Measurements from ENCODE around the gene SPRR1A.
"Not testable (repeated sequence)": the region's sequence is repeated elsewhere in the genome, so short reads cannot be mapped to it uniquely, and the experiment has no call there.

The SPRR1A gene

GRCh38 chr1:152970495-152970894, 13.4 kb upstream of the SPRR1A start, which contains the start of gene SPRR4:
SPRR4 (plus strand) TSS chr1:152970648; CDS start chr1:152971891, 1,243 bp downstream.
- peak within 1 kb of the TSS; percentile 67 for H3K27ac ChIP-seq

GRCh38 chr1:152972196-152972886, 11.5 kb upstream of the SPRR1A start:
- DNase-seq (ENCODE audit: low read depth, low spot score), result peak; percentile 71

More at GRCh38 chr1:152970495-152970894, 13.4 kb upstream of the SPRR1A start, which contains the start of gene SPRR4:
- DNase-seq (ENCODE audit: low read depth, low spot score), result no peak

DNA sequence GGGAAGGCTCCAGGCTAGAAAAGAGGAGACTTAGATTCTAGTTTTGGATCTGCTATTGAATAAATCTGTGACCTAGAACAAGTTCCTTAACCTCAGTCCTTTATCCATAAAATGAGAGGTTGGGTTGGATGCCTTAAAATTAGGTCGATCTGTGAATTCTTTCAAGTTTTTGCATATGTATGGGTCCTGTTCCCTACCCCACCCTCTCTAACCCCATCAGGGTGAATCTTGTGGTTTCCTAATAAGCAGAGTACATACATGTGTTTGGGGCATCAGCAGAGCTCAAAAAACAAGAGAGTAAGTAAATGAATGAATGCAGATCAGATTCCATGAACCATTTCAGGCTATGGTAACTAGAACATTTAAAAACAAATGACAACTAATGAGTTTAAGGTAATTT, 7.2 kb upstream of the SPRR1A start:
- no peak for DNase-seq (ENCODE audit: low read depth, low spot score)
- no peak overlapping the region for H3K27ac ChIP-seq

More at GRCh38 chr1:152972196-152972886, 11.5 kb upstream of the SPRR1A start:
- peak overlapping the region; percentile 72 for H3K27ac ChIP-seq

GRCh38 chr1:152977614-152978013, 6.3 kb upstream of the SPRR1A start:
- DNase-seq (ENCODE audit: low read depth, low spot score), result no peak
- no peak overlapping the region for H3K27ac ChIP-seq

DNA sequence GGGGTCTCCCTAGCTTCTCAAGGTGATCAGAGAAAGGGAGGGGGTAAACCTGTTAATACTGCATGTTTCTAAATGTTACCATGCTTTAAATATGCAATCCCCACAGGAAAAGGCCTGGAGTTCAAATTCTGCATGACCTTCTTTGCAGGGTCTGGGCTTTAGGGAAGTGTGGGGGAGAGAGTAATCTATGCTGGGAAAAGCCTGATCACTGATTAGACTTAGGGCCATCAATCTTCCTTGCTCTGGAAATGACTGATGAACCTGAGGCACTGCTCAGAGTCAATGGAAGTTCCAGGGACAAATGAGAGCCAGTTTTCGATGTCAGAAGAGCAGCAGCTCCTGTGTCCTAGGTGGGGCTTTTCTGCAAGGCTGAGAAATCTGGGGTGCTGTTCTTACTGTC, 3.2 kb upstream of the SPRR1A start:
- no peak for DNase-seq (ENCODE audit: low read depth, low spot score)

DNA sequence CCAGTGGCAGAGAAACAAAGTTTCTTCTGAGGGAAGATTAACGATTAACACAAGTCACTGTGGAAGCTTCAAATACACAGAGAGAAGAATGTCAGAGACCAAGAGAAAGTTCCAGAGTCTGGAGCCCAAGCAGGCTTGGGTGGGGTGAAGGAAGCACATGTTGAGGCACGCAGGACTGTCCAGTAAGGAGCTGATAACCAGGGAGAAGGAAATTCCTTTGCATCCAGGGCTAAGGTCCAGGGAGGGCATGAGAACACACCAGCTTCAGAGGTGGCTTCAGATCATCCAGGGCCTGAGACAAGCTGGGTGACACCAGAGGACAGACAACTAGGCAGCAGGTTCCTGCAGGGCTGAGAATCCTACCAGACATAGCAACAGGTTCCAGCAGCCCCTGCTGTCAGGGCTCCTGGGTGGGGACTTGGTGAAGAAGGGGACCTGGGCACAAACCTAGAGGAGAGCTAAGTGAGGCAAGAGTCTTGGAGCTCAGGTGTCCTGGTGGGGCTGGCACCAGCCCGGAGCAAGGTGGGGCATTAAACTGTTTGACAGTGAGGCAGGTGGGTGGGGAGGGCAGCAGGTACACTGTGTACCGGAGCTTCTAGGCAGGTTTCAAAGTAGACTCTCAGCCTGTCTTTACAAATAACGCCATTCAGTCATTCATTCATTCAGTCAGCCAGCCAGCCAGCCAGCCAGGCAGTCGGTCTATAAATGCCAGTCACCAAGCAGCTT, 2.6 kb upstream of the SPRR1A start:
- DNase-seq (ENCODE audit: low read depth, low spot score), result no peak
- H3K27ac ChIP-seq, result no peak overlapping the region

More for the DNA sequence above, 3.2 kb upstream of the SPRR1A start:
- no peak overlapping the region for H3K27ac ChIP-seq

- H3K27ac ChIP-seq, result no peak overlapping the region
- no peak for DNase-seq (ENCODE audit: low read depth, low spot score)
Measured at GRCh38 chr1:152982076-152982475, 1.8 kb upstream of the SPRR1A start.

- H3K27ac ChIP-seq, result no peak overlapping the region
- DNase-seq (ENCODE audit: low read depth, low spot score), result no peak
Measured at GRCh38 chr1:152983234-152983633, 647 bp upstream of the SPRR1A start.

GRCh38 chr1:152986578-152986977, 2.7 kb downstream of the SPRR1A start:
- no peak for DNase-seq (ENCODE audit: low read depth, low spot score)
- H3K27ac ChIP-seq, result no peak overlapping the region

DNA sequence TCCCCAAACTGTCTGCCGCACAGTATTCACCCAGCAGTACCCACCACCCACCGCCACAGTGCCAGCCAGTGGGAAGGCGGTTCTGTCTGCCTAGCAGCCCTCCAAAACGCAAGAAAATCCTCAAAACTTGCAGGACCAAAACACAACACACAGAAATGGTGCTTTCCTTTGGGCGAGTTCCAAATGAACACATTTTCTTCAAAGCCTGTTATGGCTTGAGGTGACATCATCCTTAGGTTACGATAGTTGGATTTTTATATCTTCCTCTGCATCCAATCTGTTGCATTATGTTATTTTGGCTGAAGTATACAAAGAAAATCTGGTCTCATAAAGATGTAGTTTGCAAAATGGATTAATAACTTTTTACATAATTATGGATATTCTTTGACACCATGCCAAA, 9.3 kb downstream of the SPRR1A start:
- H3K27ac ChIP-seq, result no peak overlapping the region
- no peak for DNase-seq (ENCODE audit: low read depth, low spot score)

GRCh38 chr1:152995842-152996241, 12.0 kb downstream of the SPRR1A start:
- no peak for DNase-seq (ENCODE audit: low read depth, low spot score)
- H3K27ac ChIP-seq, result no peak overlapping the region

DNA sequence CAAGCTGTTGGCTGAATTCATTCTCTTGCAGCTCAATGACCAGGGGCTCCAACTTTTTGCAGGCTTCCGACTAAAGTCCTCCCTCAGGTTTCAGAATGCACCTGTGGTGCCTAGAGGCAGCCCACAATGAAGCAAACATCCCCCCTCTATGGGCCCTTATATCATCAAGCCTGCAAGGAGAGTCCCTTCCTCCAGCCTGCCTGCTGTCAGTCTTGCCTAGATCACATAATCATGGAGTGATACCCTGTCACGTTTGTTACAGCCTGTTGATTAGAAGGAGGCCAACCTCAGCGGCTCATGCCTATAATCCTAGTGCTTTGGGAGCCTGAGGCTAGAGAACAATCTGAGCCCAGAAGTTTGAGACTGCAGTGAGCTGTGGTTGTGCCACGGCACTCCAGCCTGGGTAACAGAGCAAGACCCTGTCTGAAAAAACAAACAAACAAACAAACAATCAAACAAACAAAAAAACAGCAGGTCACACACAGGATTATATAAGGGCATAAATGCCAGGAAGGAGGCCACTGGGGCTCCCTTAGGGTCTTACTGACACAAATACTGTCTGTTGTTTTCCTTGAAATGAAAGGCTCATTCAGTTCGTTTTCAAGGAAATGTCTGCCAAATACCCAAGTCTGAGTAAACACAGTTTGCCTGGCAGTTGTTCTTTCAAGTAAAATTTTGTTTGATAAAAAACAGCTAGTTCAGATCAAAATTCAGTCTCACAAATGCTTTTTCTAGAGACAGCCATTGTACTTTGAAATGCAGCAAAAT, 12.9 kb downstream of the SPRR1A start:
- H3K27ac ChIP-seq, result no peak overlapping the region
- no peak for DNase-seq (ENCODE audit: low read depth, low spot score)

DNA sequence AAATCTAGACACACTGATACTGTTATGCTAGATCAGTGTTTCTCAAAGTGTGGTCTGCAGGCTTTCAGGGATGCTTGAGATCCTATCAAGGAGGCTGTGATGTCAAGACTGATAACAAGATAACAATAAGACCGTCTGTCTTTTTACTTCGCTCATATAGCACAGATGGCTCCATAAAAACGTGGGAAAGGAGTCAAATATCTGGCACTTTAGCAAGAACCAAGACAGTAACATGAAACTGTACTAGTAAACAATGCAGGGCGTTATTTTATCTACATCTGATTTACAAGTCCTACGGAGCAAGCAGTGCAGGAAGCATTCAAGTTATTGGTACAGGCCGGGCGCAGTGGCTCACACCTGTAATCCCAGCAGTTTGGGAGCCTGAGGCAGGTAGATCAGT, 14.0 kb downstream of the SPRR1A start:
- DNase-seq (ENCODE audit: low read depth, low spot score), result no peak
- no peak overlapping the region for H3K27ac ChIP-seq

GRCh38 chr1:152998476-152998875, 14.6 kb downstream of the SPRR1A start:
- DNase-seq (ENCODE audit: low read depth, low spot score), result no peak
- peak overlapping the region; percentile 77 for H3K27ac ChIP-seq

GRCh38 chr1:152999818-153000217, 15.9 kb downstream of the SPRR1A start:
- peak overlapping the region; percentile 77 for H3K27ac ChIP-seq
- no peak for DNase-seq (ENCODE audit: low read depth, low spot score)

DNA sequence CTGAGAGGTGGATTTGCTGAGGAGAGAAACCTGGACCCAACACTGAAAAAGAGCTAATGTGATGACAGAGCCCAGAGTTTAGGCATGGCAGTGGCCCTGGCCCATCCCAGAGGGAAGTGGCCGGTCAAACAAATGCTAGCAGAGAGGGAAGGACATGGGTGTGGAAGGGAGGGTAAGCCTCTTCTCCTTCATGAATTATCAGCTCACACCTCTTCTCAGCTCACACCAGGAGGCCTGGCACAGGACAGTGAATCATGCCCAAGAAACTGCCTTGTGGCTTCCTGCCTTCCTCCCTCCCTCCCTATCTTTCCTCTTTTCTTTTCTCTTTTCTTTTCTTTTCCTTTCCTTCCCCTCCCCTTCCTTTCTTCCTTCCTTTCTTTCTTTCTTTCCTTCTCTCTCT, 16.4 kb downstream of the SPRR1A start:
- no peak for DNase-seq (ENCODE audit: low read depth, low spot score)
- H3K27ac ChIP-seq, result peak overlapping the region; percentile 77

DNA sequence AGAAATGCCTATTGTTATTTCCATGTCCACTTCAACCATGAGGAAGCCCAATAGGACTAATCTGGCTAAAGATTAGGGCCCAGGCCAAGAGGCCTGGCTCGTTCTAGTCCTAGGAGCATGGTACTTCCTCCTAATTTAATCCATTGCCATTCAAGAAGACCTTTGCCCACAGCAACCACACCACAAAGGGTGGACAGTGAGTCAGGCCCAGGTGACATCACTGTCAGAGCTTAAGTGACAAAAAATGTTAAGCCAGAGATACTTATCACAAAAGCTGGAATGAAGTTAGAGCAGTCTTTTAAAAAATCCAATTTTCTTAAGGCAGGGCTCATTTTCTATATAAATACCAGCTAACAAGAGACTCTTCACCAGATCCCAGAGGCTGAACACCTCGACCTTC, 17.5 kb downstream of the SPRR1A start, which contains the start of gene SPRR3:
SPRR3 (plus strand) TSS at position 368 of the 400 bp plus-strand sequence. CDS start 1,272 bp downstream, outside the sequence.
- DNase-seq (ENCODE audit: low read depth, low spot score), result no peak
- H3K27ac ChIP-seq, result peak within 1 kb of the TSS; percentile 77

GRCh38 chr1:153011235-153011758, 27.4 kb downstream of the SPRR1A start:
- DNase-seq (ENCODE audit: low read depth, low spot score); H3K27ac ChIP-seq: not testable (repeated sequence)

DNA sequence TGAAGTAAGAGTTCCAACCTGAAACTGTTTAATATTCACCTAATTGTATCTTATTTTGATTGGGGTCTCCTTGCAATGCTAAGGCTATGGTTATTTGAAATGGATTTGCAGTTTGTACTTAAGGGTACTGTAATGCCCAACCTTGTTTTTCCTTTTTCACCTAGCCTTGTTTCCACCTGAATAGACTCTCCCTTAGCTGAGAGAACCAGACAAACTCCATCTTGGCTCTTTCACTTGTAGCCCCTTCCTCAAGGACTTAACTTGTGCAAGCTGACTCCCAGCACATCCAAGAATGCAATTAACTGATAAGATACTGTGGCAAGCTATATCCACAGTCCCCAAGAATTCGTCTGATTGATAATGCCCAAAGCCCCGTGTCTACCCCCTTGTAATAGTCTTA, 37.9 kb downstream of the SPRR1A start:
- H3K27ac ChIP-seq; DNase-seq (ENCODE audit: low read depth, low spot score): not testable (repeated sequence)

DNA sequence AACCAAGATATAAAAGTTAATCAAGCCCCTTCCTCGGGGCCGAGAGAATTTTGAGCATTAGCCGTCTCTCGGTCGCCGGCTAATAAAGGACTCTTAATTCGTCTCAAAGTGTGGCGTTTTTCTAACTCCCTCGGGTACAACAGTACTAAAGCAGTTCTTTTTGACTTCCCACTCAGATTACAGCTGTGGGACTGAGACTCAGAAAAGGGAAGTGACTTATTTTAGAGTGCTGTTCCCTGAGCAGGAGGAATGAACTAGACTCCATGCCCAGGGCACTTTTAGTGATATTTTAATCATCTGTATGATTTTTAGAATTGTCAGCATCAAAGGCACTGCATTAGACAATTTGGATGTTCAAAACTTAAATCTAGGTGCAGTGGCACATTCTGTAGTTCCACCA, 38.5 kb downstream of the SPRR1A start:
- not testable (repeated sequence) for H3K27ac ChIP-seq; DNase-seq (ENCODE audit: low read depth, low spot score)

All from epithelial cell of prostate (primary cell).